GM13977 (cell line): ENCODE measurements around the gene VAMP3.

Experiments
- DNase-seq: peaks from one replicate; pipeline ENCODE4 v3.0.0; 2012; ENCODE audit warnings: low spot score
- in situ Hi-C: fragments of 300-500 bp; cut with MboI; formaldehyde crosslinking; loops from one replicate; pipeline ENCODE4 v1.12.0; 2022; ENCODE audit warnings: low sequenced_read_pairs, low pct_unique_long_range_greater_than_20kb, mixed read lengths, inconsistent platforms; ENCODE audit not compliant: unreplicated experiment
- TF ChIP-seq, protein P1 (sequence below): IDR thresholded peaks from 2 replicates; pipeline ENCODE4 v1.5.1; 2012; ENCODE audit warnings: mild to moderate bottlenecking, control low read depth; ENCODE audit not compliant: insufficient read depth; ENCODE audit errors: extremely low read depth, missing control alignments

Gene VAMP3

DNA sequence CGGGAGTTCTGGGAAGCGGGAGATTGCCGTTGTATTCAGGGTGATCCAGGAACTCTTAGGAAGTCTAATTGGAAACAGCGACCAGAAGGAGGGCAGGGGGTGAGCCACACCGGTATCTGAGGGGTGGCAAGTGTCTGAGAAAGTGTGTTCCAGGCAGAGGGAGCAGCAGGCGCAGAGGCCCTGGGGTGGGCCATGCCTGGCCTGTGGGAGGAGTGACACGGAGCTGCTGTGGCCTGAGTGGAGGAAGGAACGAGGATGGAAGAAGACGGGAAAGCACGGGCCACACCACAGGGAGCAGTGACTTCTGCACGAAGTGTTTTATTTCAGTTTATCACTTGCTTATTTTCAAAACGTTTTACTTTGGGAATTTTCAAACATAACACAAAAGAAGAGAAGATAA lies 24.3 kb downstream of the VAMP3 start:
- TF ChIP-seq, protein P1, sequence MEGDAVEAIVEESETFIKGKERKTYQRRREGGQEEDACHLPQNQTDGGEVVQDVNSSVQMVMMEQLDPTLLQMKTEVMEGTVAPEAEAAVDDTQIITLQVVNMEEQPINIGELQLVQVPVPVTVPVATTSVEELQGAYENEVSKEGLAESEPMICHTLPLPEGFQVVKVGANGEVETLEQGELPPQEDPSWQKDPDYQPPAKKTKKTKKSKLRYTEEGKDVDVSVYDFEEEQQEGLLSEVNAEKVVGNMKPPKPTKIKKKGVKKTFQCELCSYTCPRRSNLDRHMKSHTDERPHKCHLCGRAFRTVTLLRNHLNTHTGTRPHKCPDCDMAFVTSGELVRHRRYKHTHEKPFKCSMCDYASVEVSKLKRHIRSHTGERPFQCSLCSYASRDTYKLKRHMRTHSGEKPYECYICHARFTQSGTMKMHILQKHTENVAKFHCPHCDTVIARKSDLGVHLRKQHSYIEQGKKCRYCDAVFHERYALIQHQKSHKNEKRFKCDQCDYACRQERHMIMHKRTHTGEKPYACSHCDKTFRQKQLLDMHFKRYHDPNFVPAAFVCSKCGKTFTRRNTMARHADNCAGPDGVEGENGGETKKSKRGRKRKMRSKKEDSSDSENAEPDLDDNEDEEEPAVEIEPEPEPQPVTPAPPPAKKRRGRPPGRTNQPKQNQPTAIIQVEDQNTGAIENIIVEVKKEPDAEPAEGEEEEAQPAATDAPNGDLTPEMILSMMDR = no peak
- in situ Hi-C loops = no loop called here
- DNase-seq = no peak

GRCh38 chr1:7805460-7805859 lies 34.4 kb downstream of the VAMP3 start:
- DNase-seq = no peak
- TF ChIP-seq, protein P1 = no peak
- in situ Hi-C loops = no loop called here

- in situ Hi-C loops = no loop called here
These were observed 37.3 kb downstream of the VAMP3 start for GRCh38 chr1:7808253-7808844.

GRCh38 chr1:7809742-7810141 lies 38.6 kb downstream of the VAMP3 start:
- DNase-seq = no peak
- TF ChIP-seq, protein P1 = no peak
- in situ Hi-C loops = no loop called here

More at GRCh38 chr1:7808253-7808844, 37.3 kb downstream of the VAMP3 start:
- peak; percentile 40 for DNase-seq
- TF ChIP-seq, protein P1 = peak; percentile 59

GRCh38 chr1:7810395-7810794 lies 39.3 kb downstream of the VAMP3 start:
- in situ Hi-C loops = no loop called here
- no peak for DNase-seq
- TF ChIP-seq, protein P1 = no peak

GRCh38 chr1:7811476-7811875 lies 40.4 kb downstream of the VAMP3 start:
- no peak for DNase-seq
- in situ Hi-C loops = no loop called here
- TF ChIP-seq, protein P1 = no peak

DNA sequence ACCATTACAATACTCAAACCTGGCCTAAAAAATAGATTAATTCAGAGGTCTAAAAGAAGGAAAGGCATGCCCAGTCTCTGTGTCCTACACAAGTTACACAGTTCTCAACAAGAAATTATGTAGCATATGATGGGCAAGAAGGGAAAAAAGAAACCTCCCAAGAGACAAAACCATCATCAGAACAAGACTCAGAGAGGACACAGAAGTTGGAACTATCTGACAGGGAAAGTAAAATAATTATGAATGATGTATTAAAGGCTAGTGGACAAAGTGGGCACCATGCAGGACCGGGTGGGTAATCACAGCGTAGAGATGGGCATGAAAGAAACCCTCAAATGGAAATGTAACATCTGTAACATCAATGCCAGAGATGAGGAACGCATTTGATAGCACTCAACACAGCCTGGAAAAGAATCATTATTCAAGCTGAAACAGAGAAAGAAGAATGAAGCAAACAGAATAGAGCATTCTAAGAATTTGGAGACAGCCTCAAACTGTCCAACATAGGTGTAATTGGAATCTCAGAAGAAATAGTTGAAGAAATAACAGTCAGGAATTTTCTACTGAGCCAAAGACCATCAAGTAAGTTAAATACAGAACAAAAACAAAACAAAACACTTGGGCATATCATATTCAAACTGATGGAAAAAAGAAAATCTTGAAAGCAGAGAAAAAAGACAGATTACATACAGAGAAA lies 42.7 kb downstream of the VAMP3 start:
- in situ Hi-C loops = no loop called here
- TF ChIP-seq, protein P1 = no peak
- no peak for DNase-seq
